WI38 (cell line): ENCODE results near the gene BRSK2.

Experiments used
- H3K4me3 ChIP-seq: 2 replicates; pipeline ENCODE4 v1.5.1; 2011; ENCODE audit warnings: low read depth, mild to moderate bottlenecking, control low read depth, low read length
- TF ChIP-seq, protein P1 (sequence below): IDR thresholded peaks from 2 replicates; pipeline ENCODE4 v1.5.1; 2012; ENCODE audit warnings: low read depth, mild to moderate bottlenecking, control low read depth, low read length

The BRSK2 gene

GRCh38 chr11:1444823-1445422, 55.2 kb downstream of the BRSK2 start:
- H3K4me3 ChIP-seq: no peak overlapping the region
- TF ChIP-seq, protein P1, sequence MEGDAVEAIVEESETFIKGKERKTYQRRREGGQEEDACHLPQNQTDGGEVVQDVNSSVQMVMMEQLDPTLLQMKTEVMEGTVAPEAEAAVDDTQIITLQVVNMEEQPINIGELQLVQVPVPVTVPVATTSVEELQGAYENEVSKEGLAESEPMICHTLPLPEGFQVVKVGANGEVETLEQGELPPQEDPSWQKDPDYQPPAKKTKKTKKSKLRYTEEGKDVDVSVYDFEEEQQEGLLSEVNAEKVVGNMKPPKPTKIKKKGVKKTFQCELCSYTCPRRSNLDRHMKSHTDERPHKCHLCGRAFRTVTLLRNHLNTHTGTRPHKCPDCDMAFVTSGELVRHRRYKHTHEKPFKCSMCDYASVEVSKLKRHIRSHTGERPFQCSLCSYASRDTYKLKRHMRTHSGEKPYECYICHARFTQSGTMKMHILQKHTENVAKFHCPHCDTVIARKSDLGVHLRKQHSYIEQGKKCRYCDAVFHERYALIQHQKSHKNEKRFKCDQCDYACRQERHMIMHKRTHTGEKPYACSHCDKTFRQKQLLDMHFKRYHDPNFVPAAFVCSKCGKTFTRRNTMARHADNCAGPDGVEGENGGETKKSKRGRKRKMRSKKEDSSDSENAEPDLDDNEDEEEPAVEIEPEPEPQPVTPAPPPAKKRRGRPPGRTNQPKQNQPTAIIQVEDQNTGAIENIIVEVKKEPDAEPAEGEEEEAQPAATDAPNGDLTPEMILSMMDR: no peak

DNA sequence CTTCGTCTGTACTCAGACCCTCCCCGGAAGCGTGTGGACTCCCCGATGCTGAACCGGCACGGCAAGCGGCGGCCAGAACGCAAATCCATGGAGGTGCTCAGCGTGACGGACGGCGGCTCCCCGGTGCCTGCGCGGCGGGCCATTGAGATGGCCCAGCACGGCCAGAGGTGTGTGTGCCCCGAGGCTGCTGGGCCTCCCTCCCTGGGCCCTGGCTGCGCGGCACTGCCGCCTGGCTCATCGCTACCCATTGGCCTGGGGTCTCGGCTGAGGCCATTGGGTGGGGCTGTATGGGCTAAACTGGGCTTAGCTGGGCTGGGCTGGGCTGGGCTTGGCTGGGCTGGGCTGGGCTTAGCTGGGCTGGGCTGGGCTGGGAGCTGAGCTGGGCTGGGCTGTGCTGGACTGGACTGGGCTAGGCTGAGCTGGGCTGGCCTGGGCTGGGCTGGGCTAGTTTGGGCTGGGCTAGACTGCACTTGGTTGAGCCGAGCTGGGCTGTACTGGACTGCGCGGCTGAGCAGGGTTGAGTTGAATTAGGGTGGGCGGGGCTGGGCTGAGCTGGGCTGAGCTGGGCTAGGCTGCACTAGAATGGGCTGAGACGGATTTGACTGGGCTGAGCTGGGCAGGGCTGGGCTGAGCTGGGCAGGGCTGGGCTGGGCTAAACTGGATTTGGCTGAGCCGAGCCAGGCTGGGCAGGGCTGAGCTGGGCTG, 56.2 kb downstream of the BRSK2 start:
- TF ChIP-seq, protein P1: no peak
- H3K4me3 ChIP-seq: no peak overlapping the region

DNA sequence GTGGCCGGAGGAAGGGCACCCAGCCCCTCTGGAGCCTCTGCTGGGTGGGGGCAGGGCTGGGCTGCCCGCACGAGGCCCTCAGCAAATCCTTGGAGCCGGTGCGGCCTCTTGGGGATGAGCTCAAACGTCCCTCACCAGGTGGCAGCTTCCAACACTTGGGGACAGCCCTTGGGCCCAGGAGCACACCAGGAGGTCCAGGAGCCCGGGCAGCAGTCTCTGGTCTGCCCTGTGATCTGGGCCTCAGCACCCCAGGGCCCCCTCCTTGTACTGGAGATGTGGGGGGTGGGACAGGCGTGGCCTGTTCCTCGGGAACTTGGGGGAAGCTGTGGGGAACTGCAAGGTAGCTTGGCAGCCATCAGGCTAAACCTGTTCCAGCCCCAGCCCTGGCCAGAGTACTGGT, 56.9 kb downstream of the BRSK2 start:
- no peak overlapping the region for H3K4me3 ChIP-seq
- TF ChIP-seq, protein P1: no peak

DNA sequence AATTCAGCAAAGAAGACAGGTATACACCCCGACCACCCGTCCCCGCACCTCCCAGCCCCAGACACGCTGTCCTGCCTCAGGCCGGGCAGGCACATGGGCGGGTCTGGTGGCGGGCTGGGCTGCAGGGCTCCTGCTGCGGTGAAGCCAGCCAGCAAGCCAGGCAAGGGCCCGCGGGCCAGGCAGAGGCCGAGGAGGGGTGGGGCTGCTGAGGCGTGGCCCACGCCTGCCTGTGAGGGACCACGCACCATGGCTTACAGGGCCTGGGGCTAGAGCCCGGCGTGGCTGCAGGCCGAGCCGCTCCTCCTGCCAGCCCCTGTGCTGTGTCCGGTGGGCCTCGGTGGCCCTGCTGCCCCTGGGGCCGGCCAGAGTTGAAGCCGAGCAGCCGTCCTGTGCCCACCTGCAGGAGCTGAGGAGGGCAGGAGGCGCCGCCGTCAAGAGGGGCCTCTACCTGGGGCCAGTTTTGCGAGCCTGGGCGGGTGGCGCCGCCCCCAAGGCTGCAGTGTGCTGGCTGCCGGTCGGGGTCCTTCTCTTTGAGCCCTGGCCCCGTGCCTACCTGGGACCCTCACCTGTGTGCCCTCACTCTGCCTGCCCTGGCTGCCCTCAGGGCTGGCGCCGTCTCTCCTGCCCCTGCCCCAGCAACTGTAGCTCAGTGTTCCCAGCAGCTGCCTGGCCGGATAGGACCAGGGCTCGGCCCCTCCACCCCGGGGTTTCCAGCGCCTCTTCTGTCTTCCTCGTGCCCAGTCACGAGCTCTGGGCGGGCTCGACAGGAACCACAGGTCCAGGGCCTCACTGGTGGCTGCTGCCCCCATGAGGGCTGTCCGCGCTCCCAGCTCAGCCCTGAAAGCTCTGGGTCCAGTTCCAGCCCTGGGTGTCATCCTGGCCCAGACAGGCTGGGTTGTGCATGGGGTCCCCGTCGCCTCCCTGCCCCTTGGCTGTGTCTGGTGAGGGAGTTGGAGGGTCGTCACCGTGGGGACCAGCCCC, 58.4 kb downstream of the BRSK2 start:
- no peak overlapping the region for H3K4me3 ChIP-seq
- TF ChIP-seq, protein P1: no peak

GRCh38 chr11:1448882-1449281, 59.1 kb downstream of the BRSK2 start:
- TF ChIP-seq, protein P1: no peak
- no peak overlapping the region for H3K4me3 ChIP-seq

DNA sequence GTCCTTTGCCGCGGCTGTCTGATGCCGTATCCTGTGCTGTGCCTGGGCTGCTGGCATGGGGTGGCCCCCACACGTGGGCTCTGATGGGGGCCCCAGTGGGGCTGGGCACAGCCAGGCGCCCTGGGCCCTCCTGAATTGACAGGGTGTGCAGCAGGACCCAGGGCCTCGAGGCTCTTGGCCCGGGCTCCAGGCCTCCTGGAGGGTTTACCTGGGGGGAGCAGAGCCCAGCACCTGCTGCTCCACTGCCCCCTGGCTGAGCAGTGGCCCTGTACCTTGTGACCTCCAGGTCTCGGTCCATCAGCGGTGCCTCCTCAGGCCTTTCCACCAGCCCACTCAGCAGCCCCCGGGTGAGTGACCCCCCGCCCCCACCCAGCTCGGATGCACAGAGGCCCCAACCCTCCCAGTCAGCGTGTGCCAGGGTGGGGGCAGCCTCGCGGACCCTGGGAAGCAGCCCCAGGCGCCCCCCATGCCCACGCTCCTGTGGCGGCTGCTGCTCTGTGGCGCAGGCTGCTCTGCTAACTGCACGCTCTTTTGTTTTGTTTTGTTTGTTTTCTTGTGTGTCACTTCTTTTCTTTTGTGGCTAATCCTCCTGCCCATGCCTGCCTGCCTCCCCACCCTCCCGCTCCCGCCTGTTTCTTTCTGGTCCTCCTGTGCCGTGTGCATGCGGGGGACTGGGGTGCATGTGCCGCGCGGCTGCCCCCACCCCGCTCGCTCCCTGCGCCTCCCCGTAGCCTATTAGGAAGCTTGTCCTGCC, 59.9 kb downstream of the BRSK2 start:
- H3K4me3 ChIP-seq: no peak overlapping the region
- TF ChIP-seq, protein P1: no peak
